H9 (cell line): ENCODE results near the gene ENOSF1. TPM values are rescaled to one million over a fixed set of nuclear protein-coding genes. Genes with fewer than 3 reads are reported as not detected.

ENCODE experiments used
- DNase-seq: peaks from one replicate; pipeline ENCODE4 v3.0.0-alpha.2; 2017
- H2AFZ ChIP-seq: one replicate; pipeline ENCODE4 v1.6.1; 2013; ENCODE audit warnings: mild to moderate bottlenecking, low read length, control low read depth, moderate library complexity
- H2AK5ac ChIP-seq: 2 replicates; pipeline ENCODE4 v1.6.1; 2013; ENCODE audit warnings: low read length, control low read depth, mixed read lengths; ENCODE audit not compliant: insufficient read length
- H2BK120ac ChIP-seq: one replicate; pipeline ENCODE4 v1.6.1; 2013; ENCODE audit warnings: low read depth, mild to moderate bottlenecking, low read length, control low read depth, inconsistent platforms; ENCODE audit not compliant: poor library complexity, severe bottlenecking
- H2BK12ac ChIP-seq: 2 replicates; pipeline ENCODE4 v1.6.1; 2013; ENCODE audit warnings: low read length, control low read depth, mixed read lengths, low read depth; ENCODE audit not compliant: insufficient read length
- H2BK15ac ChIP-seq: 2 replicates; pipeline ENCODE4 v1.6.1; 2013; ENCODE audit warnings: low read depth, low read length, control low read depth
- H2BK20ac ChIP-seq: one replicate; pipeline ENCODE4 v1.6.1; 2013; ENCODE audit warnings: low read depth, mild to moderate bottlenecking, low read length, control low read depth, inconsistent platforms; ENCODE audit not compliant: poor library complexity, severe bottlenecking
- H2BK5ac ChIP-seq: 2 replicates; pipeline ENCODE4 v1.6.1; 2013; ENCODE audit warnings: low read length, control low read depth, mixed read lengths; ENCODE audit not compliant: insufficient read length
- H3K14ac ChIP-seq: 2 replicates; pipeline ENCODE4 v1.6.1; 2013; ENCODE audit warnings: low read length, control low read depth; ENCODE audit not compliant: insufficient read depth
- H3K18ac ChIP-seq: 2 replicates; pipeline ENCODE4 v1.6.1; 2013; ENCODE audit warnings: low read depth, mild to moderate bottlenecking, mixed read lengths, low read length, control low read depth; ENCODE audit not compliant: insufficient read length
- H3K23ac ChIP-seq: 2 replicates; pipeline ENCODE4 v1.6.1; 2013; ENCODE audit warnings: low read length, control low read depth, mixed read lengths, low read depth; ENCODE audit not compliant: insufficient read length
- H3K23me2 ChIP-seq: 2 replicates; pipeline ENCODE4 v1.6.1; 2013; ENCODE audit warnings: low read depth, mild to moderate bottlenecking, mixed read lengths, low read length, control low read depth; ENCODE audit not compliant: insufficient read length, poor library complexity, severe bottlenecking
- H3K27ac ChIP-seq: 2 replicates; pipeline ENCODE4 v1.5.1; 2013; ENCODE audit warnings: low read length, control low read depth, mixed read lengths, low read depth; ENCODE audit not compliant: insufficient read length
- H3K27me3 ChIP-seq: 2 replicates; pipeline ENCODE4 v1.6.1; 2013; ENCODE audit warnings: low read length, control low read depth, inconsistent platforms; ENCODE audit not compliant: insufficient read depth
- H3K4ac ChIP-seq: 2 replicates; pipeline ENCODE4 v1.6.1; 2013; ENCODE audit warnings: low read depth, mild to moderate bottlenecking, control low read depth, inconsistent platforms, low read length, moderate library complexity
- H3K4me1 ChIP-seq: 2 replicates; pipeline ENCODE4 v1.6.1; 2013; ENCODE audit warnings: low read length, control low read depth, inconsistent platforms; ENCODE audit not compliant: insufficient read depth
- H3K4me2 ChIP-seq: 2 replicates; pipeline ENCODE4 v1.6.1; 2013; ENCODE audit warnings: low read length, control low read depth, mixed read lengths; ENCODE audit not compliant: insufficient read length, insufficient read depth
- H3K56ac ChIP-seq: 2 replicates; pipeline ENCODE4 v1.6.1; 2013; ENCODE audit warnings: low read depth, mild to moderate bottlenecking, mixed read lengths, low read length, control low read depth; ENCODE audit not compliant: insufficient read length
- H3K79me1 ChIP-seq: 2 replicates; pipeline ENCODE4 v1.6.1; 2013; ENCODE audit warnings: low read depth, mild to moderate bottlenecking, moderate library complexity, low read length, control low read depth, inconsistent platforms; ENCODE audit not compliant: insufficient read depth, poor library complexity, severe bottlenecking
- H3K79me2 ChIP-seq: 2 replicates; pipeline ENCODE4 v1.6.1; 2013; ENCODE audit warnings: low read length, control low read depth, inconsistent platforms; ENCODE audit not compliant: insufficient read depth
- H3K9ac ChIP-seq: 2 replicates; pipeline ENCODE4 v1.6.1; 2013; ENCODE audit warnings: low read length, control low read depth, mixed read lengths; ENCODE audit not compliant: insufficient read length; ENCODE audit errors: extremely low read depth
- H3K9me3 ChIP-seq: one replicate; pipeline ENCODE4 v1.6.1; 2013; ENCODE audit warnings: low read depth, low read length, inconsistent platforms; ENCODE audit not compliant: control insufficient read depth
- H3T11ph ChIP-seq: one replicate; pipeline ENCODE4 v1.6.1; 2013; ENCODE audit warnings: mild to moderate bottlenecking, low read length, control low read depth, inconsistent platforms
- H4K20me1 ChIP-seq: one replicate; pipeline ENCODE4 v1.6.1; 2013; ENCODE audit not compliant: control insufficient read depth, insufficient read length, insufficient read depth
- H4K5ac ChIP-seq: 2 replicates; pipeline ENCODE4 v1.6.1; 2013; ENCODE audit warnings: low read depth, mild to moderate bottlenecking, mixed read lengths, low read length, control low read depth; ENCODE audit not compliant: insufficient read length
- H4K8ac ChIP-seq: replicated peaks from 2 replicates; pipeline ENCODE4 v1.6.1; 2013; ENCODE audit warnings: low read length, control low read depth, mixed read lengths, low read depth; ENCODE audit not compliant: insufficient read length
- H4K91ac ChIP-seq: 2 replicates; pipeline ENCODE4 v1.6.1; 2013; ENCODE audit warnings: low read depth, mild to moderate bottlenecking, moderate library complexity, mixed read lengths, low read length, control low read depth; ENCODE audit not compliant: insufficient read length
- H3K27ac Mint-ChIP-seq, 3 experiments: 2 replicates in 2 of 3; 3 replicates in 1 of 3; pipeline ENCODE4 v1.8.0; 2020 to 2021; ENCODE audit warnings: mixed read lengths in 3 of 3, mild to moderate bottlenecking in 1 of 3, moderate library complexity in 1 of 3
- H3K27me3 Mint-ChIP-seq: 2 replicates; pipeline ENCODE4 v1.8.0; 2021; ENCODE audit warnings: low read depth, mild to moderate bottlenecking, moderate library complexity, mixed read lengths
- H3K36me3 Mint-ChIP-seq, 3 experiments: 2 replicates in 2 of 3; 3 replicates in 1 of 3; pipeline ENCODE4 v1.8.0; 2020 to 2021; ENCODE audit warnings: low read depth in 3 of 3, mixed read lengths in 3 of 3; ENCODE audit not compliant: insufficient read depth in 1 of 3
- H3K4me1 Mint-ChIP-seq, 2 experiments: 2 replicates each; pipeline ENCODE4 v1.8.0; 2020; ENCODE audit warnings: mixed read lengths in 2 of 2
- H3K4me3 Mint-ChIP-seq, 2 experiments: 2 replicates in 1 of 2; 3 replicates in 1 of 2; pipeline ENCODE4 v1.8.0; 2020 to 2021; ENCODE audit warnings: mild to moderate bottlenecking in 2 of 2, mixed read lengths in 2 of 2, moderate library complexity in 1 of 2
- H3K9me3 Mint-ChIP-seq, 2 experiments: 2 replicates in 1 of 2; 3 replicates in 1 of 2; pipeline ENCODE4 v1.8.0; 2020; ENCODE audit warnings: mild to moderate bottlenecking in 2 of 2, mixed read lengths in 2 of 2, moderate library complexity in 1 of 2
- CTCF ChIP-seq: fragments of 200-600 bp; sonication (generic); conservative IDR thresholded peaks from 3 replicates; pipeline ENCODE4 v1.8.0; 2021; ENCODE audit warnings: antibody characterized with exemption, mild to moderate bottlenecking
- WGBS: extraction: QIAGEN DNeasy Blood & Tissue Kit; methylation state at CpG from one replicate; pipeline ENCODE4 v1.1.7; 2013; ENCODE audit warnings: missing lambda C conversion rate, low lambda C conversion rate, mixed read lengths; ENCODE audit not compliant: insufficient read length; ENCODE audit errors: extremely low coverage; 5-methylcytosine and 5-hydroxymethylcytosine counted together
- total RNA-seq: library from RNA; stranded (reverse); gene quantifications from 2 replicates; pipeline ENCODE4 v1.2.1, GENCODE V29; 2021

Gene ENOSF1
- total RNA-seq, 1 experiment from 2014 or later = 40.3 TPM

- Histone ChIP-seq H3K79me2 (no peaks in the 10 kb centered on the region), H4K8ac (no peak overlapping the region), H2BK120ac (no peak overlapping the region), H2BK12ac (no peak overlapping the region), H3K27ac (no peak overlapping the region), H3K23ac (no peak overlapping the region), H4K20me1 (no peaks in the 10 kb centered on the region), H4K91ac (no peak overlapping the region), H3K18ac (no peak overlapping the region), H3T11ph (no peak overlapping the region), H2BK15ac (no peak overlapping the region), H3K4ac (no peak overlapping the region), H3K4me1 (no peaks in the 10 kb centered on the region), H3K9ac (no peak overlapping the region), H3K56ac (no peak overlapping the region), H4K5ac (no peak overlapping the region), H3K27me3 (no peaks in the 10 kb centered on the region), H3K79me1 (no peaks in the 10 kb centered on the region), H3K23me2 (no peaks in the 10 kb centered on the region), H2AK5ac (no peak overlapping the region), H2BK5ac (no peak overlapping the region), H2AFZ (no peak overlapping the region), H2BK20ac (no peak overlapping the region), H3K4me2 (no peak overlapping the region), H3K14ac (no peak overlapping the region), H3K9me3 (no peaks in the 10 kb centered on the region)
- H3K36me3 Mint-ChIP-seq = peaks cover 2 to 42% (median 37%) of the 10 kb centered on the region in 3 experiments; a peak in 6 of 7 replicates
- H3K9me3 Mint-ChIP-seq = no peaks in the 10 kb centered on the region
- H3K4me3 Mint-ChIP-seq = no peak overlapping the region
- WGBS = no CpG with 5 or more reads among the region's 8 CpGs
- peaks cover 4 to 7% of the 10 kb centered on the region in 2 experiments for H3K4me1 Mint-ChIP-seq
- no peak overlapping the region for H3K27ac Mint-ChIP-seq
- DNase-seq = no peak
- no peaks in the 10 kb centered on the region; the same call in 1 of the 2 replicates for H3K27me3 Mint-ChIP-seq
- TF ChIP-seq CTCF = no peak
Observed at GRCh38 chr18:693466-694187, 18.8 kb downstream of the ENOSF1 start.
